K562 (cell line): Measurements from ENCODE around the gene RUFY2. TPM values are rescaled to one million over a fixed set of nuclear protein-coding genes. Genes with fewer than 3 reads are reported as not detected.
A peak's percentile ranks its signal among the peaks of the same experiment; 100 is the strongest.

ENCODE experiments used
- FOXA3 ChIP-seq, 2 experiments: fragments of 450-650 bp in 1 of 2; sonication (generic) in 1 of 2; formaldehyde crosslinking; IDR thresholded peaks in 1 of 2; conservative IDR thresholded peaks in 1 of 2; 2 replicates each; pipeline versions ENCODE4 v1.4.0 to v1.8.0; 2020 to 2022; ENCODE audit warnings: mild to moderate bottlenecking in 2 of 2, missing genetic modification reagents in 1 of 2
- HDAC1 ChIP-seq, 2 experiments: fragments of 450-650 bp; IDR thresholded peaks; 2 replicates each; pipeline ENCODE4 v1.6.1; 2016 to 2017; ENCODE audit warnings: inconsistent platforms in 1 of 2, mild to moderate bottlenecking in 1 of 2, moderate library complexity in 1 of 2
- POLR2H ChIP-seq: IDR thresholded peaks from 2 replicates; pipeline ENCODE4 v1.6.1; 2016; ENCODE audit warnings: missing genetic modification characterization, low read depth, mild to moderate bottlenecking, control low read depth, missing compliant biosample characterization, moderate library complexity
- RAD51 ChIP-seq: fragments of 450-650 bp; IDR thresholded peaks from 2 replicates; pipeline ENCODE4 v1.7.1; 2016; ENCODE audit warnings: low read depth, mild to moderate bottlenecking, borderline replicate concordance
- RFX1 ChIP-seq: fragments of 450-650 bp; IDR thresholded peaks from 2 replicates; pipeline ENCODE4 v1.6.1; 2016; ENCODE audit warnings: mild to moderate bottlenecking, moderate library complexity
- RHOXF2B ChIP-seq: fragments of 250-450 bp; sonication (Bioruptor Pico); conservative IDR thresholded peaks from 2 replicates; pipeline ENCODE4 v1.5.1; 2021
- SIX5 ChIP-seq, 2 experiments: IDR thresholded peaks; 2 replicates each; pipeline ENCODE4 v1.6.1; 2011; ENCODE audit warnings: low read length in 2 of 2, borderline replicate concordance in 1 of 2, low read depth in 1 of 2, mild to moderate bottlenecking in 1 of 2, moderate library complexity in 1 of 2; ENCODE audit not compliant: insufficient read depth in 1 of 2
- SMARCA4 ChIP-seq: fragments of 450-650 bp; IDR thresholded peaks from 2 replicates; pipeline ENCODE4 v1.6.1; 2016
- TAF7 ChIP-seq: fragments of 450-650 bp; IDR thresholded peaks from 2 replicates; pipeline ENCODE4 v1.6.1; 2016; ENCODE audit warnings: missing genetic modification characterization, missing compliant biosample characterization
- TEAD2 ChIP-seq: fragments of 450-650 bp; IDR thresholded peaks from 2 replicates; pipeline ENCODE4 v1.6.1; 2016; ENCODE audit warnings: missing genetic modification characterization, control low read depth, missing compliant biosample characterization
- ZNF785 ChIP-seq: fragments of 250-450 bp; sonication (Bioruptor Pico); IDR thresholded peaks from 2 replicates; pipeline ENCODE4 v1.4.0; 2020; ENCODE audit warnings: mild to moderate bottlenecking
- polyA plus RNA-seq, 8 experiments: library from polyadenylated mRNA; depleted of rRNA in 4 of 8; stranded (reverse) in 5 of 8; unstranded in 3 of 8; fragments of >200 nt; fragmentation: Nextera tagmentation in 2 of 8; fragmentation: Illumina TruSeq in 1 of 8; extraction: Ambion mirVana in 2 of 8; extraction: Trizol in 1 of 8; gene quantifications; 2 replicates each; pipeline versions ENCODE4 v1.2.1 to v1.2.3, GENCODE V29; 2011 to 2014; ENCODE audit warnings: inconsistent platforms in 1 of 8, missing spikeins in 1 of 8
- total RNA-seq, 7 experiments: library from RNA; depleted of rRNA in 6 of 7; stranded (reverse); fragments of >200 nt in 6 of 7; fragmentation: Illumina TruSeq in 2 of 7; extraction: Trizol in 2 of 7; gene quantifications; 2 replicates each; pipeline versions ENCODE4 v1.2.1 to v1.2.3, GENCODE V29; 2011 to 2021; ENCODE audit warnings: low replicate concordance in 1 of 7
- TF ChIP-seq, protein P1 (sequence below): fragments of 250-450 bp; sonication (Bioruptor Pico); IDR thresholded peaks from 2 replicates; pipeline ENCODE4 v1.8.0; 2022; ENCODE audit warnings: moderate library complexity, mild to moderate bottlenecking, inconsistent platforms
- TF ChIP-seq, protein P2 (sequence below): fragments of 450-650 bp; formaldehyde crosslinking; IDR thresholded peaks from 2 replicates; pipeline ENCODE4 v1.4.0; 2022; ENCODE audit warnings: missing genetic modification characterization
- TF ChIP-seq, protein P3 (sequence below): fragments of 250-450 bp; sonication (Bioruptor Pico); IDR thresholded peaks from 2 replicates; pipeline ENCODE4 v1.9.0; 2021; ENCODE audit warnings: mild to moderate bottlenecking
- TF ChIP-seq, protein P4 (sequence below): fragments of 200-800 bp; sonication (Bioruptor generic); IDR thresholded peaks from 2 replicates; pipeline ENCODE4 v1.6.1; 2017; ENCODE audit warnings: missing genetic modification characterization, missing compliant biosample characterization
- TF ChIP-seq, protein P5 (sequence below), 2 experiments: fragments of 450-650 bp in 1 of 2; sonication (generic) in 1 of 2; formaldehyde crosslinking in 1 of 2; IDR thresholded peaks in 1 of 2; conservative IDR thresholded peaks in 1 of 2; 2 replicates each; pipeline versions ENCODE4 v1.6.1 to v1.8.1; 2016 to 2023; ENCODE audit warnings: mild to moderate bottlenecking in 2 of 2, moderate library complexity in 2 of 2, inconsistent platforms in 1 of 2, missing genetic modification reagents in 1 of 2
- TF ChIP-seq, protein P6 (sequence below), 2 experiments: fragments of 450-650 bp; conservative IDR thresholded peaks; 2 replicates each; pipeline ENCODE4 v1.6.1; 2017; ENCODE audit warnings: mild to moderate bottlenecking in 2 of 2, moderate library complexity in 2 of 2

RUFY2 gene
- total and polyA plus RNA-seq, 9 of the 15 experiments (the other 6 are each of a cell fraction or from before 2014, with no cell fraction given) = 3.7 to 20.1 (median 12.6) TPM

DNA sequence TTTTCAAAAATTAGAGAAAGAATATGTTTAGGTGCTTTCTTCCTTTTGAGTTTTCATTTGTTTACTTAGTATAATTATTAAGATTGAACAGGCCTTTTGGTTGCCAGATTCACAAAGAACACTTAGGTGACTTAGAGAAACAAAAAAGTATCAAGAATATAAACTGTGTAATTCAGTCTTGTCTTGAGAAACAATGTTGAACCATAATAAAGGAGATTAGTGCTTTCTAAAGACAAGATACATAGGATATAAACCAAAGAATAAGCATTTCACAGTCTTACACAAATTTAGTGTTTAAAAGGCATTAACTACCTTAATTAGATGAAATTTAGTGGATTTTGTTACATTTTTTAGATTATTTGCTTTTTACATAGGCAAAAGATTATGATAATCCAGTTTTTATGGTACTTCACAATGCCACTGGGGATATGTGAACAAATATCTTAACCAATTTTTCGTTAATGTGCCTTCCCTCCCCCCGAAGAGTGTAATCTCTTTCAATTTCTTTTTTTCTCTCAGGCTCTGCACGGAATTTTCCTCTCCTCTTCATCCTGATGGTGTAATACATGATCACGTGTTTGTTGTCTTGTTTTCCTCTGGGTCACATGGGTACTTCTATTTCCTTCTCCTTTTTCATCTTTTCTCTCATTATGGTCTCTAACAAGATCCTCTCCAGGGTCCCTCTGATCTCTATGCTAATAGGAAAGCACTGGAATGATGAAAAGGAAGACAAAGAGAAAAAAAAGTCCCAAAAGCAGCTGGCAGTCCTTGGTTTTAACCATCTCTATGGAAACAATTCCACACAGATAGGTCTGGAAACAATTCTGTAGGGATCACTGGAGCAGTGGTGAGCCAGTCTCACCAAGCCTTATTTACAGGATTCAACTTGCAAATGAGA, 78.9 kb downstream of the RUFY2 start (continued):
- TF ChIP-seq SIX5 (IDR thresholded peaks at IDR 0.05; ENCODE audit: borderline replicate concordance in 1 of 2, insufficient read depth in 1 of 2, low read depth in 1 of 2, low read length in 2 of 2) (no peak), ZNF785 (CRISPR knock-in tag) (no peak), SMARCA4 (0 out of 2 replicates have a peak, but pooled peaks have one; percentile 27), FOXA3 (CRISPR knock-in tag; conservative IDR thresholded peaks at IDR 0.05 in 1 of 2, IDR thresholded peaks at IDR 0.05 in 1 of 2) (0 out of 4 replicates have a peak, but pooled peaks of 1 of the 2 experiments have one; percentile 11), HDAC1 (IDR thresholded peaks at IDR 0.05) (no peak), TEAD2 (tag) (0 out of 2 replicates have a peak, but pooled peaks have one; percentile 9), RAD51 (peak; percentile 95), RHOXF2B (CRISPR knock-in tag) (no peak), POLR2H (peak; percentile 67), TAF7 (tag) (0 out of 2 replicates have a peak, but pooled peaks have one; percentile 31), RFX1 (peak; percentile 37)
- TF ChIP-seq, protein P1, sequence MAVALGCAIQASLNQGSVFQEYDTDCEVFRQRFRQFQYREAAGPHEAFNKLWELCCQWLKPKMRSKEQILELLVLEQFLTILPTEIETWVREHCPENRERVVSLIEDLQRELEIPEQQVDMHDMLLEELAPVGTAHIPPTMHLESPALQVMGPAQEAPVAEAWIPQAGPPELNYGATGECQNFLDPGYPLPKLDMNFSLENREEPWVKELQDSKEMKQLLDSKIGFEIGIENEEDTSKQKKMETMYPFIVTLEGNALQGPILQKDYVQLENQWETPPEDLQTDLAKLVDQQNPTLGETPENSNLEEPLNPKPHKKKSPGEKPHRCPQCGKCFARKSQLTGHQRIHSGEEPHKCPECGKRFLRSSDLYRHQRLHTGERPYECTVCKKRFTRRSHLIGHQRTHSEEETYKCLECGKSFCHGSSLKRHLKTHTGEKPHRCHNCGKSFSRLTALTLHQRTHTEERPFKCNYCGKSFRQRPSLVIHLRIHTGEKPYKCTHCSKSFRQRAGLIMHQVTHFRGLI (CRISPR knock-in tag) = no peak
- TF ChIP-seq, protein P2, sequence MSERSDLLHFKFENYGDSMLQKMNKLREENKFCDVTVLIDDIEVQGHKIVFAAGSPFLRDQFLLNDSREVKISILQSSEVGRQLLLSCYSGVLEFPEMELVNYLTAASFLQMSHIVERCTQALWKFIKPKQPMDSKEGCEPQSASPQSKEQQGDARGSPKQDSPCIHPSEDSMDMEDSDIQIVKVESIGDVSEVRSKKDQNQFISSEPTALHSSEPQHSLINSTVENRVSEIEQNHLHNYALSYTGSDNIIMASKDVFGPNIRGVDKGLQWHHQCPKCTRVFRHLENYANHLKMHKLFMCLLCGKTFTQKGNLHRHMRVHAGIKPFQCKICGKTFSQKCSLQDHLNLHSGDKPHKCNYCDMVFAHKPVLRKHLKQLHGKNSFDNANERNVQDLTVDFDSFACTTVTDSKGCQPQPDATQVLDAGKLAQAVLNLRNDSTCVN (CRISPR knock-in tag) = no peak
- TF ChIP-seq, protein P3, sequence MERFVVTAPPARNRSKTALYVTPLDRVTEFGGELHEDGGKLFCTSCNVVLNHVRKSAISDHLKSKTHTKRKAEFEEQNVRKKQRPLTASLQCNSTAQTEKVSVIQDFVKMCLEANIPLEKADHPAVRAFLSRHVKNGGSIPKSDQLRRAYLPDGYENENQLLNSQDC = no peak
- TF ChIP-seq, protein P4, sequence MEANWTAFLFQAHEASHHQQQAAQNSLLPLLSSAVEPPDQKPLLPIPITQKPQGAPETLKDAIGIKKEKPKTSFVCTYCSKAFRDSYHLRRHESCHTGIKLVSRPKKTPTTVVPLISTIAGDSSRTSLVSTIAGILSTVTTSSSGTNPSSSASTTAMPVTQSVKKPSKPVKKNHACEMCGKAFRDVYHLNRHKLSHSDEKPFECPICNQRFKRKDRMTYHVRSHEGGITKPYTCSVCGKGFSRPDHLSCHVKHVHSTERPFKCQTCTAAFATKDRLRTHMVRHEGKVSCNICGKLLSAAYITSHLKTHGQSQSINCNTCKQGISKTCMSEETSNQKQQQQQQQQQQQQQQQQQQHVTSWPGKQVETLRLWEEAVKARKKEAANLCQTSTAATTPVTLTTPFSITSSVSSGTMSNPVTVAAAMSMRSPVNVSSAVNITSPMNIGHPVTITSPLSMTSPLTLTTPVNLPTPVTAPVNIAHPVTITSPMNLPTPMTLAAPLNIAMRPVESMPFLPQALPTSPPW (CRISPR knock-in tag) = peak; percentile 39; the same call in 1 of the 2 replicates
- TF ChIP-seq, protein P5, sequence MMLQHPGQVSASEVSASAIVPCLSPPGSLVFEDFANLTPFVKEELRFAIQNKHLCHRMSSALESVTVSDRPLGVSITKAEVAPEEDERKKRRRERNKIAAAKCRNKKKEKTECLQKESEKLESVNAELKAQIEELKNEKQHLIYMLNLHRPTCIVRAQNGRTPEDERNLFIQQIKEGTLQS (IDR thresholded peaks at IDR 0.05) = peak; percentile 67
- TF ChIP-seq, protein P5 (CRISPR knock-in tag; conservative IDR thresholded peaks at IDR 0.05) = no peak
- TF ChIP-seq, protein P6, sequence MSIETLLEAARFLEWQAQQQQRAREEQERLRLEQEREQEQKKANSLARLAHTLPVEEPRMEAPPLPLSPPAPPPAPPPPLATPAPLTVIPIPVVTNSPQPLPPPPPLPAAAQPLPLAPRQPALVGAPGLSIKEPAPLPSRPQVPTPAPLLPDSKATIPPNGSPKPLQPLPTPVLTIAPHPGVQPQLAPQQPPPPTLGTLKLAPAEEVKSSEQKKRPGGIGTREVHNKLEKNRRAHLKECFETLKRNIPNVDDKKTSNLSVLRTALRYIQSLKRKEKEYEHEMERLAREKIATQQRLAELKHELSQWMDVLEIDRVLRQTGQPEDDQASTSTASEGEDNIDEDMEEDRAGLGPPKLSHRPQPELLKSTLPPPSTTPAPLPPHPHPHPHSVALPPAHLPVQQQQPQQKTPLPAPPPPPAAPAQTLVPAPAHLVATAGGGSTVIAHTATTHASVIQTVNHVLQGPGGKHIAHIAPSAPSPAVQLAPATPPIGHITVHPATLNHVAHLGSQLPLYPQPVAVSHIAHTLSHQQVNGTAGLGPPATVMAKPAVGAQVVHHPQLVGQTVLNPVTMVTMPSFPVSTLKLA (conservative IDR thresholded peaks at IDR 0.05) = peak; percentile 56 to 61
